Dendritic cell treated with granulocyte-macrophage colony-stimulating factor and Interleukin-4, amounts not matched to agents 40 ng/mL and 50 ng/mL, for 4 days (primary cell): ENCODE data around the gene KLHL5.
"Not testable (repeated sequence)": the region's sequence is repeated elsewhere in the genome, so short reads cannot be mapped to it uniquely, and the experiment has no call there.

Experiments used
- H3K27ac Mint-ChIP-seq: one replicate; pipeline ENCODE4 v1.8.0; 2022; ENCODE audit warnings: mild to moderate bottlenecking, mixed read lengths
- H3K27me3 Mint-ChIP-seq: one replicate; pipeline ENCODE4 v1.8.0; 2022; ENCODE audit warnings: mild to moderate bottlenecking, mixed read lengths
- H3K36me3 Mint-ChIP-seq: one replicate; pipeline ENCODE4 v1.8.0; 2022; ENCODE audit warnings: low read depth, mixed read lengths
- H3K4me1 Mint-ChIP-seq: one replicate; pipeline ENCODE4 v1.8.0; 2022; ENCODE audit warnings: low read depth, mixed read lengths
- H3K4me3 Mint-ChIP-seq: one replicate; pipeline ENCODE4 v1.8.0; 2022; ENCODE audit warnings: mild to moderate bottlenecking, moderate library complexity, mixed read lengths
- H3K9me3 Mint-ChIP-seq: one replicate; pipeline ENCODE4 v1.8.0; 2022; ENCODE audit warnings: mixed read lengths
- intact Hi-C: fragments of 100-400 bp; cut with micrococcal nuclease; formaldehyde crosslinking; loops from one replicate; pipeline ENCODE4 v1.15.0; 2022

KLHL5 gene

GRCh38 chr4:39062094-39062769 lies at the start of gene KLHL5:
KLHL5 (plus strand) TSS chr4:39062232; CDS start chr4:39062653, 421 bp downstream.
- intact Hi-C loops = no loop called here
- Mint-ChIP-seq H3K4me1 (peaks cover 15% of the 10 kb centered on the region), H3K27me3 (no peaks in the 10 kb centered on the region), H3K27ac (no peak within 1 kb of the TSS), H3K36me3 (no peaks in the 10 kb centered on the region), H3K4me3 (no peak within 1 kb of the TSS), H3K9me3 (no peaks in the 10 kb centered on the region)

DNA sequence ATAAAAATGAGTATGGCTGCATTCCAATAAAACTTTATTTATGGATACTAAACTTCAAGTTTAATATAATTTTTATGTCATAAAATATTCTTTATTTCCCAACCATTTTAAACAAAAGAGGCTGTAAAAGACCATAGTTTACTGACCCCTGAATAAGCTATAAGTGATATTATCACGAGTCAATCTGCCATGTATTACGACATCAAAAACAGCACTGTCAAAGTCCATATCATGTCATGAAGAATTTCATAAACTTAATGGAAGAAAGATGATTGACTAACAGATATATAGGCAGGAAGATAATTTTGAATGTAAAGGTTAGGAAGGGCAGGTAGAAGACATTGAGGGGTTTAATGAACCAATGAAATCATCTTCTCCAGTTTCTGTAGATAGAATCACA lies 48.0 kb upstream of the KLHL5 start:
- Mint-ChIP-seq H3K4me3 (no peak overlapping the region), H3K36me3 (no peaks in the 10 kb centered on the region), H3K27me3 (no peaks in the 10 kb centered on the region), H3K4me1 (no peaks in the 10 kb centered on the region), H3K27ac (no peak overlapping the region), H3K9me3 (peaks cover 43% of the 10 kb centered on the region)
- intact Hi-C loops = no loop called here

- peaks cover 28% of the 10 kb centered on the region for H3K9me3 Mint-ChIP-seq
- no peaks in the 10 kb centered on the region for H3K36me3 Mint-ChIP-seq
- intact Hi-C loops = no loop called here
- no peak overlapping the region for H3K27ac Mint-ChIP-seq
- H3K4me3 Mint-ChIP-seq = no peak overlapping the region
- no peaks in the 10 kb centered on the region for H3K27me3 Mint-ChIP-seq
- peaks cover 1% of the 10 kb centered on the region for H3K4me1 Mint-ChIP-seq
Measured at GRCh38 chr4:39020130-39020529, 41.9 kb upstream of the KLHL5 start.

DNA sequence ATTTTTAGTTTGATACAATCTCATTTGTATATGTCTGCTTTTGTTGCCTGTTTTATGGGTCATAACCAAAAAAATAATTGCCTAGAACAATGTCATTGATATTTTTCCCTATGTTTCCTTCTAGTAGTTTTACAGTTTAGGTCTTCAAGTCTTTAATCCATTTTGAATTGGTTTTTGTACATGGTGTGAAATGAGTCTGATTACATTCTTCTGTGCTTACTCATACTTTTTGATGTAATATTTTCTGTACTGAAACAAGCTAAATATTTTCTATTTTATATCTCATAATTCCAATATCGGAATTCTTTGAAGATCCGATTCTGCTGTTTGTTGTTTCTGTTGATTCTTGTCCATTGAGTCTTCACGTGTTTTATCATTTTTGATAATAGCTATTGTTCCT lies 40.4 kb upstream of the KLHL5 start:
- no peak overlapping the region for H3K27ac Mint-ChIP-seq
- peaks cover 13% of the 10 kb centered on the region for H3K9me3 Mint-ChIP-seq
- H3K4me3 Mint-ChIP-seq = no peak overlapping the region
- H3K27me3 Mint-ChIP-seq = no peaks in the 10 kb centered on the region
- peaks cover 9% of the 10 kb centered on the region for H3K4me1 Mint-ChIP-seq
- intact Hi-C loops = no loop called here
- no peaks in the 10 kb centered on the region for H3K36me3 Mint-ChIP-seq

DNA sequence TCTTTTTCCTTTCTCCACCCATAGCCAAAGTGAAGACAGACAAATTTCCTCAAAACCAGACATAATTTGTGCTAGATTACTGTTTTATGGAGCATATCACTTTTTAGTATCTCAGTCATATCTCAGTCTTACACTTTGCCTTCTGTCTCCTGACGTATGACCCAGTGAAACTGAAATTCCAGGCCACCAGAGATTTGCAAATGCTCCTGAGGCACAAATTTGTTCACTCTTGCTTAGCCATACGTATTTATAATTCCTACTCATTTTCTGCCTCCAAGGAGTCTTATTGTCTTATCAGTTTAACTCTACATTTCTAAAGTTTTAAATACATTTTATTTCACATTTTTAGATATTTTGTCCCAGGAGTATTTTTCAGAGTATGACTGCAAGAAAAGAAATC lies 39.8 kb upstream of the KLHL5 start:
- Mint-ChIP-seq H3K36me3 (no peaks in the 10 kb centered on the region), H3K9me3 (peaks cover 8% of the 10 kb centered on the region), H3K4me3 (no peak overlapping the region), H3K27ac (no peak overlapping the region), H3K27me3 (no peaks in the 10 kb centered on the region), H3K4me1 (peaks cover 9% of the 10 kb centered on the region)
- intact Hi-C loops = no loop called here

- Mint-ChIP-seq H3K9me3 (peaks cover 8% of the 10 kb centered on the region), H3K4me3 (no peak overlapping the region), H3K4me1 (peaks cover 12% of the 10 kb centered on the region), H3K27me3 (no peaks in the 10 kb centered on the region), H3K36me3 (no peaks in the 10 kb centered on the region), H3K27ac (no peak overlapping the region)
- intact Hi-C loops = no loop called here
Measured at GRCh38 chr4:39023059-39023458, 39.0 kb upstream of the KLHL5 start.

DNA sequence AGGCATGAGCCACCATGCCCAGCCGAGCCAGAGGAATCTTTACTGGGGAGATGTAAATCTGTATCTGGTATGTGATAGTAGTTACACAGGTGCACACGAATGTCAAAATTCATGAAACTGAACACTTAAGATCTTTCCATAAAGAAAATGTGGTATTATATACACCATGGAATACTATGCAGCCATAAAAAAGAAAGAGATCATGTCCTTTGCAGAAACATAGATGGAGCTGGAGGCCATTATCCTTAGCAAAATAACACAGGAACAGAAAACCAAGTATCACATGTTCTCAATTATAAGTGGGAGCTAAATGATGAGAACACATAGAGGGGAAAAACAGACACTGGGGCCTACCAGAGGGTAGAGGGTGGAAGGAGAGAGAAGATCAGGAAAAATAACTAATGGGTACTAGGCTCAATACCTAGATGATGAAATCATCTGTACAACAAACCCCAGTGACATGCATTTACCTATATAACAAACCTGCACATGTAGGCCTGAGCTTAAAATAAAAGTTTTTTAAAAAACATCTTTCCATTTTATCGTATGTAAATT lies 37.6 kb upstream of the KLHL5 start:
- intact Hi-C loops = no loop called here
- no peaks in the 10 kb centered on the region for H3K36me3 Mint-ChIP-seq
- H3K4me1 Mint-ChIP-seq = peaks cover 18% of the 10 kb centered on the region
- peaks cover 8% of the 10 kb centered on the region for H3K9me3 Mint-ChIP-seq
- no peaks in the 10 kb centered on the region for H3K27me3 Mint-ChIP-seq
- no peak overlapping the region for H3K4me3 Mint-ChIP-seq
- no peak overlapping the region for H3K27ac Mint-ChIP-seq

GRCh38 chr4:39025552-39026085 lies 36.4 kb upstream of the KLHL5 start:
- Mint-ChIP-seq H3K27me3 (no peaks in the 10 kb centered on the region), H3K36me3 (no peaks in the 10 kb centered on the region), H3K27ac (no peak overlapping the region), H3K9me3 (peaks cover 8% of the 10 kb centered on the region), H3K4me3 (no peak overlapping the region), H3K4me1 (peaks cover 25% of the 10 kb centered on the region)
- intact Hi-C loops = no loop called here

- intact Hi-C loops = no loop called here
- Mint-ChIP-seq H3K4me1 (peaks cover 25% of the 10 kb centered on the region), H3K9me3 (peaks cover 8% of the 10 kb centered on the region), H3K27me3 (no peaks in the 10 kb centered on the region), H3K36me3 (no peaks in the 10 kb centered on the region), H3K27ac (no peak overlapping the region), H3K4me3 (no peak overlapping the region)
Measured at GRCh38 chr4:39026096-39026495, 35.9 kb upstream of the KLHL5 start.

DNA sequence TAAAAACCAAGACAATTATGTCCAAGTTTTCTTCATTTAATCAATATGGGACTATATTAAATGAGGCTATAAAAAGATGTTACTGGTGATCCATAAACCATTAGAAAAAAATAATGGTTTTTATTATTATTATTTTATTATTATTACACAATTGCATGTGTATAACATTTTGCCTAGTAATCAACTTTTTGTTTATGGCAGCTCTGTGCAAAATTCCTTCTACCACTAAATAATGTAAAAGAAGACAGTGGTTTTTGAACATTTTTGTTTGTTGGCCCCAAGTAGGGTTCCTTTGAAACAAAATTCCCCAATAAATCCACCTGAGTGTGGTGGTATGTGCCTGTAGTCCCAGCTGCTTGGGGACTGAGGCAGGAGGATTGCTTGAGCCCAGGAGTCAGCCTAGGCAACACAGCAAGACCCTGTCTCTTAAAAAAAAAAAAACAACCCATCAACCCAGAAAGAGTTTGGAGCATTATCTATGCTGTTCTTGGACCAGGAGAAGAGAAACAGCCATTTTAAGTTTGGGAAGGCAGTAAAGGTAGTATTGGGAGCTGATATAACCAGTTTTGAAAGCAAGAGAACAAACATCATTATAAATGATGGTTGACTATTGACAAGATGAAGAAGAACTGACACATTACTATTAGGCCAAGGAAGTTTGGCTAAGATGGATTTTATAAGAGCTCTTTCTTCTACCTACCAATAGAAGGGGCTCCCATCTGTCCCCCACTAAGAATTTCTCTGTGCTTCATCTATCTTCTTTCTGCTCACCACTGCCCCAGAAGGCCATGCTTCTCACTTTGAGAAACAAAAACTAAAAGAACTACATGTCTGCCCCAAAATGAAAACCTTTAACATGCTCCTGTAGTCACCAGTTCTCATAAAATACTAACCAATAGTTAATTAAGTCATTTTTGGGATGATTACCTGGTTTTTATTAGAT lies 32.0 kb upstream of the KLHL5 start:
- intact Hi-C loops = no loop called here
- Mint-ChIP-seq H3K36me3 (no peaks in the 10 kb centered on the region), H3K9me3 (no peaks in the 10 kb centered on the region), H3K4me3 (no peak overlapping the region), H3K27me3 (no peaks in the 10 kb centered on the region), H3K4me1 (peaks cover 32% of the 10 kb centered on the region), H3K27ac (no peak overlapping the region)

- no peak overlapping the region for H3K4me3 Mint-ChIP-seq
- intact Hi-C loops = no loop called here
- H3K4me1 Mint-ChIP-seq = peaks cover 25% of the 10 kb centered on the region
- H3K36me3 Mint-ChIP-seq = no peaks in the 10 kb centered on the region
- no peaks in the 10 kb centered on the region for H3K27me3 Mint-ChIP-seq
- H3K27ac Mint-ChIP-seq = no peak overlapping the region
- H3K9me3 Mint-ChIP-seq = no peaks in the 10 kb centered on the region
Measured at GRCh38 chr4:39030725-39031124, 31.3 kb upstream of the KLHL5 start.

DNA sequence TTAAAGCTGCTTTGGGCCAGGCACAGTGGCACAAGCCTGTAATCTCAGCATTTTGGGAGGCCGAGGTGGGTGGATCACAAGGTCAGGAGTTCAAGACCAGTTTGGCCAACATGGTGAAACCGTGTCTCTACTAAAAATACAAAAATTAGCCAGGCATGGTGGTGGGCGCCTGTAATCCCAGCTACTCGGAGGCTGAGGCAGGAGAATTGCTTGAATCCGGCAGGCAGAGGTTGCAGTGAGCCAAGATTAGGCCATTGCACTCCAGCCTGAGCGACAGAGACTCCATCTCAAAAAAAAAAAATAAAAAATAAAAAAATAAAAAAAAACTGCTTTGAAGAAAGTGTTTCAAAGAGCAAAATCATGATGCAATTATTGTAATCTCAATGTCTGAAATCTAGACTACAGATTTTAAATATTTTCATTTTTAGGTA lies 30.4 kb upstream of the KLHL5 start:
- intact Hi-C loops, H3K27ac Mint-ChIP-seq, H3K27me3 Mint-ChIP-seq, H3K9me3 Mint-ChIP-seq, H3K4me3 Mint-ChIP-seq, H3K36me3 Mint-ChIP-seq: not testable (repeated sequence)
- H3K4me1 Mint-ChIP-seq = peaks cover 24% of the 10 kb centered on the region

GRCh38 chr4:39032218-39033085 lies 29.6 kb upstream of the KLHL5 start, which contains the start of gene TMEM156:
TMEM156 (minus strand) TSS chr4:39032409; CDS start chr4:39032313, 96 bp downstream.
- intact Hi-C loops = no loop called here
- H3K4me1 Mint-ChIP-seq = peaks cover 24% of the 10 kb centered on the region
- H3K9me3 Mint-ChIP-seq = no peaks in the 10 kb centered on the region
- no peak within 1 kb of the TSS for H3K27ac Mint-ChIP-seq
- H3K4me3 Mint-ChIP-seq = no peak within 1 kb of the TSS
- no peaks in the 10 kb centered on the region for H3K36me3 Mint-ChIP-seq
- H3K27me3 Mint-ChIP-seq = no peaks in the 10 kb centered on the region
